C4-2B (cell line): Measurements from ENCODE around the gene PROSER3.
"Not testable (repeated sequence)": the region's sequence is repeated elsewhere in the genome, so short reads cannot be mapped to it uniquely, and the experiment has no call there.

ENCODE experiments used
- H3K27ac ChIP-seq: fragments of 450-650 bp; 2 replicates; pipeline ENCODE4 v1.5.1; 2017
- CTCF ChIP-seq: fragments of 450-650 bp; conservative IDR thresholded peaks from 2 replicates; pipeline ENCODE4 v1.5.1; 2017; ENCODE audit warnings: mild to moderate bottlenecking
- ZFX ChIP-seq: fragments of 450-650 bp; IDR thresholded peaks from 2 replicates; pipeline ENCODE4 v1.6.1; 2017

PROSER3 gene

GRCh38 chr19:35790981-35791813 lies 33.2 kb downstream of the PROSER3 start:
- TF ChIP-seq CTCF (no peak), ZFX (no peak)
- H3K27ac ChIP-seq: no peak overlapping the region

GRCh38 chr19:35791814-35792279 lies 33.9 kb downstream of the PROSER3 start:
- no peak overlapping the region for H3K27ac ChIP-seq
- TF ChIP-seq ZFX (no peak), CTCF (no peak)

GRCh38 chr19:35792312-35792711 lies 34.3 kb downstream of the PROSER3 start:
- no peak for TF ChIP-seq ZFX
- no peak for TF ChIP-seq CTCF
- H3K27ac ChIP-seq: no peak overlapping the region

- H3K27ac ChIP-seq: no peak overlapping the region
- TF ChIP-seq CTCF: no peak
- TF ChIP-seq ZFX: no peak
Observed at GRCh38 chr19:35792888-35793287, 34.9 kb downstream of the PROSER3 start.

- TF ChIP-seq CTCF (no peak), ZFX (no peak)
- no peak overlapping the region for H3K27ac ChIP-seq
Observed at GRCh38 chr19:35793381-35794165, 35.6 kb downstream of the PROSER3 start.

- not testable (repeated sequence) for H3K27ac ChIP-seq
Observed at GRCh38 chr19:35795564-35795963, 37.6 kb downstream of the PROSER3 start.

GRCh38 chr19:35796645-35797542 lies 38.9 kb downstream of the PROSER3 start:
- no peak overlapping the region for H3K27ac ChIP-seq
- no peak for TF ChIP-seq CTCF
- TF ChIP-seq ZFX: no peak
